GM13976 (cell line): ENCODE measurements around the gene CCNY.

Source experiments
- DNase-seq: peaks from one replicate; pipeline ENCODE4 v3.0.0; 2012; ENCODE audit warnings: low spot score
- CTCF ChIP-seq: IDR thresholded peaks from 2 replicates; pipeline ENCODE4 v1.5.1; 2012; ENCODE audit warnings: borderline replicate concordance, mild to moderate bottlenecking; ENCODE audit not compliant: insufficient read depth; ENCODE audit errors: extremely low read depth, missing control alignments, control extremely low read depth
- in situ Hi-C: fragments of 300-500 bp; cut with MboI; formaldehyde crosslinking; loops from one replicate; pipeline ENCODE4 v1.12.0; 2022; ENCODE audit warnings: low sequenced_read_pairs, mixed read lengths, inconsistent platforms; ENCODE audit not compliant: unreplicated experiment

CCNY gene

DNA sequence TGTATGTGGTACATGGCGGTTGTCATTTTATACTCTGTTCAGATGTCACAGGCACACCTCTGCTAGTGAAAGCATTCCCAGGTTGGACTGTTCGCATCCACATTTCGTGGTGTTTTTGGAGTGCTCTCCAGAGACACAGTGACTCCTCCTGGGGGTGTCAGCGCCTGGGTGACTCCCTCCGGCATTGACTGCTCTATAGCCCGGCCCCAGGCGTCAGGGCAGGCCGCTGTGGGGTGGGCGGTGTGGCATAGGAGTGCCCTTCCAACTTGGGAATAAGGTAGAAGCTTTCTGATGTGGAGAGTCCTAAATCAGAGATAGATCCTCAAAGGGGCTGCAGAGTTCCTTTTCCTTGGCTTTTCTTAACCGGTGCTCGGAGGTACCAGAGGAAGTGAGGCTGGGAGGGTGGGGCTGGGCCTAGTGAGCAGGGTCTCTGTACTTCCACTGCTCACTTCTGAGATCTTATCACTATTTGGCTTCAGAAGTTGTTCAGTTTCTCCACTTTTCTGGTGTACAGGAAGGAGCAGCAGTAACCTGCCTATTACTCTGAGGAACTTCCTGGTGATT, 32.3 kb downstream of the CCNY start:
- in situ Hi-C loops = no loop called here
- no peak for DNase-seq
- no peak for TF ChIP-seq CTCF

DNA sequence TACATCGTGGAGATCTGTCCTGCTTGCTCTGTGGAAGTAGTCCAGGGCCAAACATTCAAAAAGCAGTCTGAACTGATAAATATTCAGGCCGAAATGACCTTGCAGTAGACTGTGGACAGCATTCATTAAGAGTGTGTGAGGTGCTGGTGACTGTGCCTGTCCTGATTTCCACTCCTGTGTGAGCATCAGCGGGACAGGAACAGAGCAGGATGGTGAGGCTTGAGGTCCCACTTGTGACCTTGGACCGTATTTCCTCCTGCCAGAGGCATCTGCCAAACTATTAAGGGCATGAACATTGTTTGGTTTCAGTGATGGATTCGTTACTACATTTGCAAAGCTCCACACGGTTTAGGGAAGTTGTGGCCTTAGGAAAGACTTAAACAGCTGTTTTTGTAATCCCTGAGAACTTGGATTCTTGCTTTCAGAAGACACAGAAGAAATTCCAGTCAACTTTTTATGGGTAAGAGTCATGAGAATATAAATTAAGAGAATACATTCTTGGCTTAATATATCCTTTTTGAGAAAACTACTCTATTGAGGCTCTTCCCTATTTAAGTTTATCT, 32.8 kb downstream of the CCNY start:
- in situ Hi-C loops = no loop called here
- DNase-seq = no peak
- TF ChIP-seq CTCF = no peak

- DNase-seq = no peak
- in situ Hi-C loops = no loop called here
- no peak for TF ChIP-seq CTCF
These were observed 35.4 kb downstream of the CCNY start for GRCh38 chr10:35371731-35372130.

- TF ChIP-seq CTCF = no peak
- DNase-seq = no peak
- in situ Hi-C loops = no loop called here
These were observed 36.0 kb downstream of the CCNY start for GRCh38 chr10:35372329-35372728.

DNA sequence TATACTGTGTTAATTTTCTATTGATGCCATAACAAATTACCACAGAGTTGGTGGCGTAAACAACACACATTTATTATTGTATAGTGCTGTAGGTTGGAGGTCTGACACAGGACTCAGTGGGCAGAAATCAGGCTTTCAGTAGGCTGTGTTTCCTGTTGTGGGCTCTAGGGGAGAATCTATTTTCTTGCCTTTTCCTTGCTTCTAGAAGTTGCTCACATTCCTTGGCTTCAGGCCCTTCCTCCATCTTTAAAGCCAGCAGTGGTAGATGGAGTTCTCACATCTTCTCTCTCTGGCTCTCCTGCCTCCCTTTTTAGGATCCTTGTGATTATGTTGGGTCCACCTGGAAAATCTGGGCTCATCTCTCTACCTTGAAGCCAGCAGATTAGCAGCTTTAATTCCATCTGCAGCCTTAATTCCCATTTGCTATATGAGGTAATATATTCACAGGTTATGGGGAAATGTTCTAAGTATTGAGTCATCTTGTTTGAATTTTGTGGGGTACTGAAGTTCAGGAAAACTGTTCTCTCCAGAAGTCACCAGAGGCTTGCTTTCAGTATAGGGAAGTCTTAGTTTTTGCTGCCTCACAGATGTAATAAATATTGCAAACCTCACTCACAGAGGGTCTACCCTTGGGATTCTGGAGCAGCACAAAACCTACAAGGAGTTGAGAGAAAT, 38.9 kb downstream of the CCNY start:
- no peak for DNase-seq
- in situ Hi-C loops = no loop called here
- no peak for TF ChIP-seq CTCF

- DNase-seq = no peak
- TF ChIP-seq CTCF = no peak
- in situ Hi-C loops = no loop called here
These were observed 40.9 kb downstream of the CCNY start for GRCh38 chr10:35377050-35377728.
